Fibroblast of lung (primary cell): ENCODE data around the gene MRPL33. TPM values are rescaled to one million over a fixed set of nuclear protein-coding genes. Genes with fewer than 3 reads are reported as not detected.

Experiments
- DNase-seq, 2 donors: peaks; one replicate each; pipeline versions ENCODE4 v3.0.0 to v3.0.0-alpha.2; 2010; ENCODE audit warnings: low read depth in 2 of 2
- H2AFZ ChIP-seq: 2 replicates; pipeline ENCODE4 v1.5.1; 2012; ENCODE audit warnings: low read length, control low read depth, inconsistent platforms
- H3K27ac ChIP-seq: 2 replicates; pipeline ENCODE4 v1.5.1; 2011; ENCODE audit warnings: low read length, control low read depth; ENCODE audit not compliant: insufficient read depth
- H3K27me3 ChIP-seq: 2 replicates; pipeline ENCODE4 v1.5.1; 2011; ENCODE audit warnings: mild to moderate bottlenecking, low read length; ENCODE audit not compliant: control insufficient read depth, insufficient read depth
- H3K36me3 ChIP-seq: 2 replicates; pipeline ENCODE4 v1.5.1; 2011; ENCODE audit warnings: low read length; ENCODE audit not compliant: control insufficient read depth, insufficient read depth
- H3K4me1 ChIP-seq: 2 replicates; pipeline ENCODE4 v1.5.1; 2011; ENCODE audit warnings: low read length; ENCODE audit not compliant: control insufficient read depth, insufficient read depth; ENCODE audit errors: extremely low read depth
- H3K4me2 ChIP-seq: 2 replicates; pipeline ENCODE4 v1.5.1; 2011; ENCODE audit warnings: low read length, control low read depth; ENCODE audit not compliant: insufficient read depth; ENCODE audit errors: extremely low read depth
- H3K4me3 ChIP-seq, 4 experiments: fragments of 200-600 bp in 1 of 4; sonication (generic) in 1 of 4; replicated peaks in 1 of 4; 2 replicates each; pipeline ENCODE4 v1.5.1; 2011 to 2016; ENCODE audit warnings: low read length in 4 of 4, low read depth in 3 of 4, mild to moderate bottlenecking in 3 of 4, control low read depth in 2 of 4, inconsistent platforms in 1 of 4, mixed read lengths in 1 of 4; ENCODE audit not compliant: insufficient read depth in 1 of 4; ENCODE audit errors: control extremely low read depth in 1 of 4
- H3K79me2 ChIP-seq: 2 replicates; pipeline ENCODE4 v1.5.1; 2012; ENCODE audit warnings: mild to moderate bottlenecking, low read length, inconsistent platforms; ENCODE audit not compliant: control insufficient read depth, insufficient read depth
- H3K9ac ChIP-seq: 2 replicates; pipeline ENCODE4 v1.5.1; 2011; ENCODE audit warnings: mild to moderate bottlenecking, low read length, control low read depth; ENCODE audit not compliant: insufficient read depth
- H3K9me3 ChIP-seq: 2 replicates; pipeline ENCODE4 v1.5.1; 2012; ENCODE audit warnings: low read depth, low read length; ENCODE audit not compliant: control insufficient read depth, insufficient read depth
- H4K20me1 ChIP-seq: 2 replicates; pipeline ENCODE4 v1.5.1; 2011; ENCODE audit warnings: low read length; ENCODE audit not compliant: control insufficient read depth, insufficient read depth; ENCODE audit errors: extremely low read depth
- CTCF ChIP-seq, 2 donors: IDR thresholded peaks in 1 of 2; conservative IDR thresholded peaks in 1 of 2; 1 replicate in 1 of 2; 2 replicates in 1 of 2; pipeline ENCODE4 v1.5.1; 2011 to 2012; ENCODE audit warnings: low read length in 2 of 2, control low read depth in 1 of 2, inconsistent platforms in 1 of 2, low read depth in 1 of 2, mild to moderate bottlenecking in 1 of 2
- EZH2 ChIP-seq: IDR thresholded peaks from 2 replicates; pipeline ENCODE4 v1.5.1; 2012; ENCODE audit warnings: low read length, control low read depth, mild to moderate bottlenecking; ENCODE audit errors: missing control alignments
- polyA plus RNA-seq, 2 donors: library from polyadenylated mRNA; depleted of rRNA in 1 of 2; stranded (reverse) in 1 of 2; unstranded in 1 of 2; fragments of >200 nt; gene quantifications; 2 replicates each; pipeline ENCODE4 v1.2.1, GENCODE V29; 2011 to 2012; ENCODE audit warnings: missing spikeins in 1 of 2
- total RNA-seq: library from RNA; depleted of rRNA; stranded (reverse); fragments of >200 nt; gene quantifications from 2 replicates; pipeline ENCODE4 v1.2.1, GENCODE V29; 2014

The MRPL33 gene
- total and polyA plus RNA-seq, 2 donors (not counting 1 experiment from before 2014, with no cell fraction given): 85.9 to 178 TPM

DNA sequence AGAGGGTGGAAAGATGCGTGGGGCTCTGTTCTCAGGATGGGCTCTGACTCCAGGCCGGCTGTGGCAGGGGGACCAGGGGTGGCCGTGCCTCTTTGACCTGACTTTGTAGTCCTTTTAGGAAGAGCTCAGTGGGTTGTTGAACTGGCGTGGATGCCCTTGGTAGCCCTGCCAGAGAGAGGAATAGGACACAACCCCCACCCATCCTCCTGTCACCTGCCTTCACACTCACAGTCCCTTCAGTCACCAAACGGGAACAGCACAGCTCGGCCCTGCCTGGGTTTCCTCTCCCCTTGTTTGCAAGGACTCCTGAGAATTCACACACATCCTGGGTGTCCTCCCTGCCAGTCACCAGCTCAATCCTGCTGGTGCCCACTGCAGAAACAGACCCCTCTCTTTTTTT lies 20.1 kb upstream of the MRPL33 start:
- H3K27ac ChIP-seq: no peak overlapping the region
- no peaks in the 10 kb centered on the region for H3K27me3 ChIP-seq
- peaks cover 3% of the 10 kb centered on the region for H3K4me1 ChIP-seq
- H3K36me3 ChIP-seq: no peaks in the 10 kb centered on the region
- no peak overlapping the region for H3K4me3 ChIP-seq
- TF ChIP-seq CTCF (conservative IDR thresholded peaks at IDR 0.05 in 1 of 2, IDR thresholded peaks at IDR 0.05 in 1 of 2; ENCODE audit: low read depth in 1 of 2, low read length in 2 of 2) (no peak), EZH2 (no peak)
- DNase-seq: no peak
- H3K79me2 ChIP-seq: no peaks in the 10 kb centered on the region
- H2AFZ ChIP-seq: no peak overlapping the region
- no peaks in the 10 kb centered on the region for H3K9me3 ChIP-seq
- H3K9ac ChIP-seq: no peak overlapping the region
- H3K4me2 ChIP-seq: no peak overlapping the region
- no peaks in the 10 kb centered on the region for H4K20me1 ChIP-seq

GRCh38 chr2:27752551-27753237 lies 18.8 kb upstream of the MRPL33 start:
- Histone ChIP-seq H3K4me3 (no peak overlapping the region), H3K9me3 (no peaks in the 10 kb centered on the region), H3K27ac (no peak overlapping the region), H3K36me3 (no peaks in the 10 kb centered on the region), H3K4me1 (peaks cover 3% of the 10 kb centered on the region), H4K20me1 (no peaks in the 10 kb centered on the region), H3K4me2 (no peak overlapping the region), H3K79me2 (no peaks in the 10 kb centered on the region), H3K9ac (no peak overlapping the region), H3K27me3 (no peaks in the 10 kb centered on the region), H2AFZ (no peak overlapping the region)
- TF ChIP-seq CTCF (conservative IDR thresholded peaks at IDR 0.05 in 1 of 2, IDR thresholded peaks at IDR 0.05 in 1 of 2; ENCODE audit: low read depth in 1 of 2, low read length in 2 of 2) (no peak), EZH2 (no peak)
- no peak for DNase-seq

DNA sequence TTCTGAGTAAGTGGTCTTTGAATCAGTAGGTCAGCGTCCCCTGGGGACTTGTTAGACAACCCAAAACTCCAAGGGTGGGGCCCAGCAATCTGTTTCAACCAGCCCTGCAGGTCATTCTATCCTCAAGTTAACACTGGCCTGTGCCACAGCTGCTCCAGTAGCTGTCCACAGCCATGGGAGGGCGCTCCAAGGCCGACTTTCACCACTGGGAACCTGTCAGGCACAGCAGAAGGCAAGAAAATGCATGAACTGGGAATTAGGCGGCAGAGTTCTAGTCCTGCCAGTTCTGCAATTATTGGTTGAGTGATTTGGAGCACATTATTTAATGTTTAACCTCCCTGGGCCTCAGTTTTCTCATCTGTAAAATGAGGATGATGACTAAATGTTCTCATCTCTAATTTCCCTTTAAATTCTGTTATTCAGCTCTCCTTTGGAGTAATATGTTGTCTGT lies 17.4 kb upstream of the MRPL33 start:
- Histone ChIP-seq H3K36me3 (no peaks in the 10 kb centered on the region), H3K9ac (no peak overlapping the region), H3K27me3 (no peaks in the 10 kb centered on the region), H3K4me3 (no peak overlapping the region), H3K79me2 (no peaks in the 10 kb centered on the region), H2AFZ (no peak overlapping the region), H3K4me2 (no peak overlapping the region), H3K27ac (no peak overlapping the region), H4K20me1 (no peaks in the 10 kb centered on the region), H3K9me3 (no peaks in the 10 kb centered on the region), H3K4me1 (peaks cover 3% of the 10 kb centered on the region)
- TF ChIP-seq CTCF (conservative IDR thresholded peaks at IDR 0.05 in 1 of 2, IDR thresholded peaks at IDR 0.05 in 1 of 2; ENCODE audit: low read depth in 1 of 2, low read length in 2 of 2): peak; percentile 91 to 98
- no peak for TF ChIP-seq EZH2
- peak; percentile 64 to 82 for DNase-seq
